Astrocyte (in vitro differentiated cells and primary cell): ENCODE results near the gene ANKRD18A. TPM values are rescaled to one million over a fixed set of nuclear protein-coding genes. Genes with fewer than 3 reads are reported as not detected.

Experiments used
- DNase-seq: peaks from one replicate; pipeline ENCODE4 v3.0.0-alpha.2; 2010; ENCODE audit warnings: low read depth
- FAIRE-seq: peaks from 2 replicates; lab custom pipeline; 2011; peaks lifted over from hg19 to GRCh38; lab: Jason Lieb, UNC
- H2AFZ ChIP-seq: 2 replicates; pipeline ENCODE4 v1.6.0; 2012; ENCODE audit warnings: low read depth, low read length, inconsistent platforms
- H3K27ac ChIP-seq: 2 replicates; pipeline ENCODE4 v1.5.1; 2011; ENCODE audit warnings: low read depth, low read length, inconsistent platforms
- H3K27me3 ChIP-seq: 2 replicates; pipeline ENCODE4 v1.6.0; 2011; ENCODE audit warnings: low read length, inconsistent platforms; ENCODE audit not compliant: insufficient read depth
- H3K36me3 ChIP-seq: 2 replicates; pipeline ENCODE4 v1.5.1; 2011; ENCODE audit warnings: low read length, inconsistent platforms; ENCODE audit not compliant: insufficient read depth
- H3K4me1 ChIP-seq: 2 replicates; pipeline ENCODE4 v1.5.1; 2011; ENCODE audit warnings: low read length, inconsistent platforms; ENCODE audit not compliant: insufficient read depth
- H3K4me2 ChIP-seq: 2 replicates; pipeline ENCODE4 v1.6.0; 2012; ENCODE audit warnings: low read length, inconsistent platforms
- H3K4me3 ChIP-seq: 2 replicates; pipeline ENCODE4 v1.5.1; 2011; ENCODE audit warnings: low read depth, mild to moderate bottlenecking, low read length, inconsistent platforms; ENCODE audit not compliant: insufficient read depth
- H3K79me2 ChIP-seq: 2 replicates; pipeline ENCODE4 v1.6.0; 2012; ENCODE audit warnings: mild to moderate bottlenecking, low read length, inconsistent platforms; ENCODE audit not compliant: insufficient read depth
- H3K9ac ChIP-seq: 2 replicates; pipeline ENCODE4 v1.6.0; 2012; ENCODE audit warnings: mild to moderate bottlenecking, low read length, inconsistent platforms
- H3K9me3 ChIP-seq: 2 replicates; pipeline ENCODE4 v1.5.1; 2012; ENCODE audit warnings: low read depth, mild to moderate bottlenecking, low read length, inconsistent platforms; ENCODE audit not compliant: insufficient read depth
- H4K20me1 ChIP-seq: 2 replicates; pipeline ENCODE4 v1.6.0; 2012; ENCODE audit warnings: low read length, inconsistent platforms; ENCODE audit not compliant: insufficient read depth
- H3K27ac Mint-ChIP-seq: one replicate; pipeline ENCODE4 v1.8.0; 2021; ENCODE audit warnings: mild to moderate bottlenecking, mixed read lengths; ENCODE audit not compliant: unreplicated experiment
- H3K27me3 Mint-ChIP-seq: one replicate; pipeline ENCODE4 v1.8.0; 2021; ENCODE audit warnings: low read depth, mixed read lengths; ENCODE audit not compliant: unreplicated experiment
- H3K36me3 Mint-ChIP-seq: one replicate; pipeline ENCODE4 v1.8.0; 2021; ENCODE audit warnings: low read depth, mixed read lengths; ENCODE audit not compliant: unreplicated experiment
- H3K4me1 Mint-ChIP-seq: one replicate; pipeline ENCODE4 v1.8.0; 2021; ENCODE audit warnings: low read depth, mixed read lengths; ENCODE audit not compliant: unreplicated experiment
- H3K4me3 Mint-ChIP-seq: one replicate; pipeline ENCODE4 v1.8.0; 2021; ENCODE audit warnings: mild to moderate bottlenecking, moderate library complexity, mixed read lengths; ENCODE audit not compliant: unreplicated experiment
- H3K9me3 Mint-ChIP-seq: one replicate; pipeline ENCODE4 v1.8.0; 2021; ENCODE audit warnings: mild to moderate bottlenecking, mixed read lengths; ENCODE audit not compliant: unreplicated experiment
- CTCF ChIP-seq: IDR thresholded peaks from 2 replicates; pipeline ENCODE4 v1.5.1; 2011; ENCODE audit warnings: low read depth, mild to moderate bottlenecking, inconsistent platforms, low read length, moderate library complexity; ENCODE audit not compliant: insufficient read depth
- EZH2 ChIP-seq: IDR thresholded peaks from 2 replicates; pipeline ENCODE4 v1.6.1; 2012; ENCODE audit warnings: mild to moderate bottlenecking, low read length, inconsistent platforms; ENCODE audit not compliant: insufficient read depth
- total RNA-seq: library from RNA; stranded (reverse); gene quantifications from 2 replicates; pipeline ENCODE4 v1.2.1, GENCODE V29; 2021

The ANKRD18A gene
- total RNA-seq, 1 donor from 2014 or later: 11.7 TPM

GRCh38 chr9:38644601-38645000 lies 24.2 kb upstream of the ANKRD18A start:
- H3K36me3 ChIP-seq: no peaks in the 10 kb centered on the region
- H3K4me3 ChIP-seq: no peak overlapping the region
- H2AFZ ChIP-seq: no peak overlapping the region
- H3K9me3 ChIP-seq: no peaks in the 10 kb centered on the region
- no peak overlapping the region for H3K27ac ChIP-seq
- Mint-ChIP-seq H3K4me1 (peaks cover 2% of the 10 kb centered on the region), H3K27me3 (peaks cover 5% of the 10 kb centered on the region), H3K27ac (no peak overlapping the region), H3K9me3 (peaks cover 4% of the 10 kb centered on the region), H3K4me3 (no peak overlapping the region), H3K36me3 (no peaks in the 10 kb centered on the region)
- DNase-seq (no peak), FAIRE-seq (no peak)
- no peaks in the 10 kb centered on the region for H4K20me1 ChIP-seq
- H3K79me2 ChIP-seq: no peaks in the 10 kb centered on the region
- no peak overlapping the region for H3K4me2 ChIP-seq
- no peaks in the 10 kb centered on the region for H3K27me3 ChIP-seq
- H3K4me1 ChIP-seq: no peaks in the 10 kb centered on the region
- TF ChIP-seq CTCF: no peak
- no peak for TF ChIP-seq EZH2
- no peak overlapping the region for H3K9ac ChIP-seq

- H3K9me3 ChIP-seq: no peaks in the 10 kb centered on the region
- no peak overlapping the region for H2AFZ ChIP-seq
- Mint-ChIP-seq H3K27me3 (peaks cover 5% of the 10 kb centered on the region), H3K4me3 (no peak overlapping the region), H3K27ac (no peak overlapping the region), H3K9me3 (no peaks in the 10 kb centered on the region), H3K36me3 (no peaks in the 10 kb centered on the region), H3K4me1 (peaks cover 2% of the 10 kb centered on the region)
- H3K4me1 ChIP-seq: no peaks in the 10 kb centered on the region
- no peaks in the 10 kb centered on the region for H3K36me3 ChIP-seq
- no peak overlapping the region for H3K4me3 ChIP-seq
- FAIRE-seq: no peak
- no peak overlapping the region for H3K4me2 ChIP-seq
- no peak overlapping the region for H3K27ac ChIP-seq
- no peak overlapping the region for H3K9ac ChIP-seq
- H4K20me1 ChIP-seq: no peaks in the 10 kb centered on the region
- H3K27me3 ChIP-seq: no peaks in the 10 kb centered on the region
- no peaks in the 10 kb centered on the region for H3K79me2 ChIP-seq
- DNase-seq: no peak
- no peak for TF ChIP-seq EZH2
- TF ChIP-seq CTCF: no peak
These were observed 23.4 kb upstream of the ANKRD18A start for GRCh38 chr9:38643815-38644173.

GRCh38 chr9:38642951-38643814 lies 22.8 kb upstream of the ANKRD18A start:
- Mint-ChIP-seq H3K27me3 (peaks cover 5% of the 10 kb centered on the region), H3K9me3 (no peaks in the 10 kb centered on the region), H3K4me1 (peaks cover 2% of the 10 kb centered on the region), H3K4me3 (no peak overlapping the region), H3K27ac (no peak overlapping the region), H3K36me3 (no peaks in the 10 kb centered on the region)
- no peaks in the 10 kb centered on the region for H3K79me2 ChIP-seq
- no peaks in the 10 kb centered on the region for H3K27me3 ChIP-seq
- FAIRE-seq (no peak), DNase-seq (no peak)
- H3K27ac ChIP-seq: no peak overlapping the region
- no peak overlapping the region for H2AFZ ChIP-seq
- H3K9ac ChIP-seq: no peak overlapping the region
- TF ChIP-seq CTCF (no peak), EZH2 (no peak)
- no peaks in the 10 kb centered on the region for H3K4me1 ChIP-seq
- H3K4me3 ChIP-seq: no peak overlapping the region
- no peaks in the 10 kb centered on the region for H3K36me3 ChIP-seq
- no peaks in the 10 kb centered on the region for H3K9me3 ChIP-seq
- no peak overlapping the region for H3K4me2 ChIP-seq
- H4K20me1 ChIP-seq: no peaks in the 10 kb centered on the region
